GM10248 (cell line): ENCODE data around the gene ATP9A.

ENCODE experiments used
- CTCF ChIA-PET: fragments of 300-600 bp; sonication (Branson Sonifier 250); formaldehyde crosslinking; extraction: SDS; loops from one replicate; lab custom pipeline; 2021; ENCODE audit warnings: antibody characterized with exemption; lab: Yijun Ruan, JAX
- POLR2A ChIA-PET: fragments of 350-650 bp; sonication (Branson Sonifier 250); formaldehyde crosslinking; extraction: SDS; loops from one replicate; lab custom pipeline; 2020; ENCODE audit warnings: antibody characterized with exemption; lab: Yijun Ruan, JAX
- DNase-seq: peaks from one replicate; pipeline ENCODE4 v3.0.0; 2012; ENCODE audit errors: extremely low spot score
- TF ChIP-seq, protein P1 (sequence below): IDR thresholded peaks from 2 replicates; pipeline ENCODE4 v1.5.1; 2012; ENCODE audit warnings: mild to moderate bottlenecking, low read depth; ENCODE audit errors: extremely low read depth, missing control alignments, control extremely low read depth

ATP9A gene

DNA sequence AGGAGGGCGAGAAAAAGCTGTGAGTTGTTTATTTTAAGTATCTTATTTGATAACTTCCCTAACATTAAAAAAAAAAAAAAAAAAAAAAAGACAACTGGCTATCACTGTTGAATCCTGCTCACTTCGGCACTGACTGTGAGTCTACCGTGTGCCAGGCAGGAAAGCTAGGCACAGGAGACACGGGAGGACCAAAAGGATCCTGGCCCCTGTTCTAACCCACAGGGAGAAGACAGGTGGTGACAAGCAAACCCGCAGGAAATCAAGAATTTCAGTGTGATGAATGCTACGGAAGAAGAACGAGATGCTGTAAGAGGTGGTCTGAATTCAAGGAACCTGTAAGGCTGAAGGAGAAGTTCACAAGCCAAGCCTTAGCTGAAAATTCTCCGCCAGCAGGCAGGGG lies 130.9 kb downstream of the ATP9A start:
- TF ChIP-seq, protein P1, sequence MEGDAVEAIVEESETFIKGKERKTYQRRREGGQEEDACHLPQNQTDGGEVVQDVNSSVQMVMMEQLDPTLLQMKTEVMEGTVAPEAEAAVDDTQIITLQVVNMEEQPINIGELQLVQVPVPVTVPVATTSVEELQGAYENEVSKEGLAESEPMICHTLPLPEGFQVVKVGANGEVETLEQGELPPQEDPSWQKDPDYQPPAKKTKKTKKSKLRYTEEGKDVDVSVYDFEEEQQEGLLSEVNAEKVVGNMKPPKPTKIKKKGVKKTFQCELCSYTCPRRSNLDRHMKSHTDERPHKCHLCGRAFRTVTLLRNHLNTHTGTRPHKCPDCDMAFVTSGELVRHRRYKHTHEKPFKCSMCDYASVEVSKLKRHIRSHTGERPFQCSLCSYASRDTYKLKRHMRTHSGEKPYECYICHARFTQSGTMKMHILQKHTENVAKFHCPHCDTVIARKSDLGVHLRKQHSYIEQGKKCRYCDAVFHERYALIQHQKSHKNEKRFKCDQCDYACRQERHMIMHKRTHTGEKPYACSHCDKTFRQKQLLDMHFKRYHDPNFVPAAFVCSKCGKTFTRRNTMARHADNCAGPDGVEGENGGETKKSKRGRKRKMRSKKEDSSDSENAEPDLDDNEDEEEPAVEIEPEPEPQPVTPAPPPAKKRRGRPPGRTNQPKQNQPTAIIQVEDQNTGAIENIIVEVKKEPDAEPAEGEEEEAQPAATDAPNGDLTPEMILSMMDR, result no peak
- ChIA-PET POLR2A (no interaction called here), CTCF (interaction anchor here (1.2 to 1.5 kb wide), 3 partner anchors 271 to 329 kb away, joined by 3 read pairs; no protein-coding TSS in a partner anchor)
- DNase-seq, result no peak

DNA sequence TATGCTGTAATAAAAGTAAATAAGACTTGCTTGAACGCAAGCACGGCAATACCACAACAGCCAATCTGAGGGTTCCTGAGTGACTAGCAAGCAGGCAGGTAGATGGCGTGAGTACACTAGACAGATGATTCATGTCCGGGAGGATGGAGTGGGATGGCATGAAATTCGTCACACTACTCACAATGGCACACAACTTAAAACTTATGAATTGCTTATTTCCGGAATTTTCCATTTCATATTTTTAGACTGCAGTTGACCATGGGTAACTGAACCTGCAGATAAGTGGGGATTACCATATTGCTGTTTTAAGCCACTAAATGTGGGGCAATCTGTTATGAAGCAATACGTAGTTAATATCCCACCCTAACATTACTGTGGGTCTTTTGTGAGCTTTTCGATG lies 132.1 kb downstream of the ATP9A start:
- CTCF ChIA-PET, result interaction anchor here (1.2 to 1.5 kb wide), 2 partner anchors 277 to 330 kb away, joined by 3 read pairs; no protein-coding TSS in a partner anchor
- TF ChIP-seq, protein P1, result no peak
- POLR2A ChIA-PET, result no interaction called here

DNA sequence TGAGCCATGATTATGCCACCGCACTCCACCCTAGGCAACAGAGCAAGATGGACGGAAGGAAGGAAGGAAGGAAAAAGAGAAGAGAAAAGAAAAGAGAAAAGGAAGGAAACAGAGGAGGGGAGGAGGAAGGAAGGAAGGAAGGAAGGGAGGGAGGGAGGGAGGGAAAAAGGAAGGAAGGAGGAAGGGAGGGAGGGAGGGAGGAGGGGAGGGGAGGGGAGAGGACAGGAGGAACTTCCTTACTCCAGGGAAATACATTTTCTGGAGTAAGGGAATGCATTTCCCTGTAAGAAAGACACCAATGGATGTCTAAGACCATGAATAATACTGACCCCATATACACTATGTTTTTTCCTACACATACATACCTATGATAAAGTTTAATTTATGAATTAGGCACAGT lies 132.5 kb downstream of the ATP9A start:
- ChIA-PET CTCF (no interaction called here), POLR2A (no interaction called here)
- TF ChIP-seq, protein P1, result no peak
- no peak for DNase-seq

More for the DNA sequence above, 132.1 kb downstream of the ATP9A start:
- DNase-seq, result no peak

GRCh38 chr20:51634877-51635276 lies 133.3 kb downstream of the ATP9A start:
- CTCF ChIA-PET, result interaction anchor here (1.4 kb wide), 1 partner anchor 21 kb away, joined by 4 read pairs; no protein-coding TSS in a partner anchor
- TF ChIP-seq, protein P1, result no peak
- DNase-seq, result no peak
- POLR2A ChIA-PET, result no interaction called here

DNA sequence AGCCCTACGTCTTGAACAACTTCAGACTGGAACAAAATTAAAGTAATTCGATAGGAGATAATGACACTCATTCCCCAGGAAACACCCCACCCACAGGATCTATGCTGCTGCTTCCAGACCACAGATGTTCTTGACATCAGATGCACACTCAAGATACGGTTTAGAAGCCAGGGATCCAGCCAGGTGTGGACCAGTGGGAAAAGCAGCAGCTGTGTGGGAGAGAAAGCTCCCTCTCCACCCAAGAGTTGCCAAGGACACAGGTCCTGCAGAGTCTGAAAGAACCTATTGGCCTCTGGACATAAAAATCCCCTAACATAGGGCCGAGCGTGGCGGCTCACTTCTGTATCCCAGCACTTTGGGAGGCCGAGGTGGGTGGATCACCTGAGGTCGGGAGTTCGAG lies 133.9 kb downstream of the ATP9A start:
- POLR2A ChIA-PET, result no interaction called here
- TF ChIP-seq, protein P1, result no peak
- CTCF ChIA-PET, result interaction anchor here (1.4 to 1.6 kb wide), 2 partner anchors 10 to 20 kb away, joined by 4 to 6 read pairs; no protein-coding TSS in a partner anchor

DNA sequence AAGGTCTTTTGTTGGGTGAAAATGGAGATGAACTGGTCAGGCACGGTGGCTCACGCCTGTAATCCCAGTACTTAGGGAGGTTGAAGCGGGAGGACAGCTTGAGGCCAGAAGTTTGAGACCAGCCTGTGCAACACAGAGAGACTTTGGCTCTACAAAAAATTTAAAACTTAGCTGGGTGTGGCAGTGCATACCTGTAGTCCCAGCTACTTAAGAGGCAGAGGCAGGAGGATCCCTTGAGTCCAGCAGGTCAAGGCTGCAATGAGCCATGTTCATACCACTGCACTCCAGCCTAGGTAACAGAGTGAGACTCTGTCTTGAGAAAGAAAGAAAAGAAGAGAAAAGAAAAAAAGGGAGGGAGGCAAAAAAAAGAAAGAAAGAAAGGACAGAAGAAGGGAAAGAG lies 134.8 kb downstream of the ATP9A start:
- TF ChIP-seq, protein P1, result no peak
- no peak for DNase-seq
- ChIA-PET CTCF (interaction anchor here (1.4 to 1.6 kb wide), 2 partner anchors 9 to 20 kb away, joined by 4 to 6 read pairs; no protein-coding TSS in a partner anchor), POLR2A (no interaction called here)

More for the DNA sequence above, 133.9 kb downstream of the ATP9A start:
- DNase-seq, result no peak
